GM12878 (cell line): ENCODE results near the gene SESN1. TPM values are rescaled to one million over a fixed set of nuclear protein-coding genes. Genes with fewer than 3 reads are reported as not detected.

ENCODE experiments used
- ATAC-seq: fragments of 200-7000 bp; cut with Tn5 transposase; 3 replicates; pipeline ENCODE4 v1.9.1; 2020; ENCODE audit warnings: mild to moderate bottlenecking, moderate library complexity
- BruUV-seq: library from RNA; stranded (reverse); fragments of 400-500 nt; replicated peaks from 2 replicates; lab custom pipeline; 2021; lab: Mats Ljungman, UMichigan
- CTCF ChIA-PET: fragments of 300-600 bp; sonication (Branson Sonifier 250); formaldehyde crosslinking; extraction: SDS; loops from one replicate; lab custom pipeline; 2021; ENCODE audit warnings: inconsistent platforms; lab: Yijun Ruan, JAX
- POLR2A ChIA-PET: fragments of 350-600 bp; formaldehyde crosslinking; extraction: SDS; loops from one replicate; lab custom pipeline; 2021; ENCODE audit warnings: inconsistent platforms; lab: Charles Lee
- RAD21 ChIA-PET: fragments of 300-600 bp; sonication (Branson Sonifier 250); formaldehyde crosslinking; loops from one replicate; lab custom pipeline; 2023; ENCODE audit warnings: antibody characterized with exemption; ENCODE audit not compliant: unreplicated experiment; lab: Charles Lee
- SMC1A ChIA-PET: fragments of 300-600 bp; sonication (Branson Sonifier 250); formaldehyde crosslinking; loops from one replicate; lab custom pipeline; 2023; ENCODE audit not compliant: unreplicated experiment, uncharacterized antibody; lab: Charles Lee
- DNase-seq: peaks from one replicate; pipeline ENCODE4 v3.0.0-alpha.2; 2011; ENCODE audit warnings: low read depth, low spot score
- FAIRE-seq: peaks from 3 replicates; lab custom pipeline; 2011; peaks lifted over from hg19 to GRCh38; lab: Jason Lieb, UNC
- H2AFZ ChIP-seq: 2 replicates; pipeline ENCODE4 v1.6.0; 2011; ENCODE audit warnings: low read depth, low read length, control low read depth; ENCODE audit not compliant: control insufficient read depth
- H3K27ac ChIP-seq: 2 replicates; pipeline ENCODE4 v1.5.1; 2011; ENCODE audit warnings: control low read depth; ENCODE audit not compliant: control insufficient read depth, insufficient read depth
- H3K27me3 ChIP-seq, 2 experiments: replicated peaks in 1 of 2; 2 replicates each; pipeline versions ENCODE4 v1.6.0 to v1.6.1; 2011; ENCODE audit warnings: low read length in 1 of 2; ENCODE audit not compliant: control insufficient read depth in 2 of 2, insufficient read depth in 2 of 2
- H3K36me3 ChIP-seq, 2 experiments: 2 replicates each; pipeline ENCODE4 v1.5.1; 2011; ENCODE audit warnings: low read length in 1 of 2; ENCODE audit not compliant: control insufficient read depth in 2 of 2, insufficient read depth in 2 of 2
- H3K4me1 ChIP-seq: 2 replicates; pipeline ENCODE4 v1.6.1; 2011; ENCODE audit warnings: mild to moderate bottlenecking, low read length, moderate library complexity, mixed read lengths; ENCODE audit not compliant: control insufficient read depth, insufficient read depth
- H3K4me2 ChIP-seq: 2 replicates; pipeline ENCODE4 v1.6.0; 2011; ENCODE audit warnings: control low read depth; ENCODE audit not compliant: control insufficient read depth, insufficient read depth
- H3K4me3 ChIP-seq: fragments of 200-600 bp; sonication (generic); 2 replicates; pipeline ENCODE4 v1.5.1; 2016
- H3K79me2 ChIP-seq: 2 replicates; pipeline ENCODE4 v1.6.0; 2011; ENCODE audit warnings: low read length; ENCODE audit not compliant: control insufficient read depth, insufficient read depth
- H3K9ac ChIP-seq: 2 replicates; pipeline ENCODE4 v1.8.0; 2011; ENCODE audit warnings: low read length, control low read depth, mixed read lengths; ENCODE audit not compliant: control insufficient read depth, insufficient read depth
- H3K9me3 ChIP-seq: replicated peaks from 3 replicates; pipeline ENCODE4 v1.5.1; 2011; ENCODE audit warnings: mild to moderate bottlenecking, low read length; ENCODE audit not compliant: control insufficient read depth, insufficient read depth
- H4K20me1 ChIP-seq: 2 replicates; pipeline ENCODE4 v1.6.0; 2011; ENCODE audit not compliant: control insufficient read depth, insufficient read depth
- BCL11A ChIP-seq: IDR thresholded peaks from 2 replicates; pipeline ENCODE4 v1.6.1; 2011; ENCODE audit warnings: low read depth, low read length
- CBFB ChIP-seq: IDR thresholded peaks from 2 replicates; pipeline ENCODE4 v1.6.1; 2016; ENCODE audit warnings: antibody characterized with exemption, low read depth
- CBX5 ChIP-seq: sonication (generic); IDR thresholded peaks from 2 replicates; pipeline ENCODE4 v1.6.1; 2016; ENCODE audit warnings: low read depth, moderate library complexity, mild to moderate bottlenecking, inconsistent platforms
- CHD4 ChIP-seq: fragments of 200-600 bp; sonication (generic); IDR thresholded peaks from 2 replicates; pipeline ENCODE4 v1.6.1; 2016; ENCODE audit warnings: mild to moderate bottlenecking
- CUX1 ChIP-seq: IDR thresholded peaks from 2 replicates; pipeline ENCODE4 v1.6.1; 2012; ENCODE audit warnings: improper control_type of control experiment, low read depth, low read length; ENCODE audit not compliant: insufficient replicate concordance
- GATAD2B ChIP-seq: fragments of 450-650 bp; conservative IDR thresholded peaks from 2 replicates; pipeline ENCODE4 v1.6.1; 2017; ENCODE audit warnings: low read depth, mild to moderate bottlenecking, moderate library complexity
- JUNB ChIP-seq: IDR thresholded peaks from 2 replicates; pipeline ENCODE4 v1.6.1; 2016; ENCODE audit warnings: antibody characterized with exemption, mild to moderate bottlenecking
- MEF2B ChIP-seq: fragments of 450-650 bp; IDR thresholded peaks from 2 replicates; pipeline ENCODE4 v1.6.1; 2018; ENCODE audit warnings: mild to moderate bottlenecking, moderate library complexity; ENCODE audit not compliant: partially characterized antibody, poor library complexity, severe bottlenecking
- NR2F1 ChIP-seq: fragments of 450-650 bp; conservative IDR thresholded peaks from 2 replicates; pipeline ENCODE4 v1.6.1; 2017; ENCODE audit warnings: mild to moderate bottlenecking
- RB1 ChIP-seq: fragments of 450-650 bp; formaldehyde crosslinking; IDR thresholded peaks from 2 replicates; pipeline ENCODE4 v1.6.1; 2017; ENCODE audit warnings: mild to moderate bottlenecking, borderline replicate concordance
- REST ChIP-seq: IDR thresholded peaks from 2 replicates; pipeline ENCODE4 v1.6.1; 2012; ENCODE audit warnings: mild to moderate bottlenecking, low read depth, low read length
- SIN3A ChIP-seq: IDR thresholded peaks from 2 replicates; pipeline ENCODE4 v1.6.1; 2012; ENCODE audit warnings: low read depth, low read length, improper control_type of control experiment
- SMAD1 ChIP-seq: fragments of 450-650 bp; IDR thresholded peaks from 2 replicates; pipeline ENCODE4 v1.6.1; 2018; ENCODE audit warnings: mild to moderate bottlenecking, low read depth; ENCODE audit not compliant: partially characterized antibody
- SMARCA5 ChIP-seq: fragments of 450-650 bp; IDR thresholded peaks from 2 replicates; pipeline ENCODE4 v1.6.1; 2017; ENCODE audit warnings: mild to moderate bottlenecking
- SREBF2 ChIP-seq: IDR thresholded peaks from 2 replicates; pipeline ENCODE4 v1.6.1; 2012; ENCODE audit warnings: mild to moderate bottlenecking, low read length
- SRF ChIP-seq, 2 experiments: IDR thresholded peaks; 2 replicates each; pipeline ENCODE4 v1.6.1; 2011; ENCODE audit warnings: low read depth in 2 of 2, low read length in 2 of 2, mild to moderate bottlenecking in 1 of 2, moderate library complexity in 1 of 2
- STAT1 ChIP-seq: fragments of 450-650 bp; conservative IDR thresholded peaks from 2 replicates; pipeline ENCODE4 v1.6.1; 2014; ENCODE audit warnings: antibody characterized with exemption, mild to moderate bottlenecking
- TARDBP ChIP-seq: IDR thresholded peaks from 2 replicates; pipeline ENCODE4 v1.6.1; 2016; ENCODE audit warnings: borderline replicate concordance
- WGBS: methylation state at CpG from one replicate; pipeline ENCODE4 v1.1.6; 2016; ENCODE audit warnings: low lambda C conversion rate; ENCODE audit not compliant: insufficient replicate concordance, insufficient coverage; ENCODE audit errors: missing lambda C conversion rate; 5-methylcytosine and 5-hydroxymethylcytosine counted together
- in situ Hi-C: fragments of 300-500 bp; cut with MboI; formaldehyde crosslinking; loops from 9 replicates; pipeline ENCODE4 v1.14.3; 2018; ENCODE audit warnings: mixed read lengths
- intact Hi-C: fragments of 100-400 bp; cut with micrococcal nuclease; formaldehyde crosslinking; loops from one replicate; pipeline ENCODE4 v1.14.2; 2022; ENCODE audit not compliant: unreplicated experiment
- polyA plus RNA-seq, 11 experiments: library from polyadenylated mRNA; depleted of rRNA in 4 of 11; unstranded in 6 of 11; stranded (reverse) in 5 of 11; fragments of >200 nt; fragmentation: Nextera tagmentation in 4 of 11; fragmentation: Illumina TruSeq in 1 of 11; extraction: Ambion mirVana in 4 of 11; extraction: Trizol in 1 of 11; gene quantifications; 1 replicate in 1 of 11; 2 replicates in 10 of 11; pipeline versions ENCODE4 v1.2.1 to v1.2.3, GENCODE V29; 2011 to 2016; ENCODE audit warnings: inconsistent platforms in 2 of 11, missing spikeins in 2 of 11, low read depth in 1 of 11
- total RNA-seq, 4 experiments: library from RNA; depleted of rRNA in 3 of 4; stranded (reverse); fragments of >200 nt in 3 of 4; fragmentation: Illumina TruSeq in 1 of 4; extraction: Trizol in 1 of 4; gene quantifications; 2 replicates each; pipeline versions ENCODE4 v1.2.1 to v1.2.3, GENCODE V29; 2013 to 2021

Gene SESN1
- total and polyA plus RNA-seq, 10 of the 15 experiments (the other 5 are each of a cell fraction or from before 2014, with no cell fraction given), result 1.3 to 13.0 (median 3.3) TPM

- Histone ChIP-seq H2AFZ (no peak overlapping the region), H3K4me2 (no peak overlapping the region), H4K20me1 (no peaks in the 10 kb centered on the region), H3K27me3 (no peaks in the 10 kb centered on the region; a peak in 2 of 4 replicates), H3K9me3 (no peaks in the 10 kb centered on the region), H3K9ac (no peak overlapping the region), H3K4me3 (no peak overlapping the region), H3K36me3 (no peaks in the 10 kb centered on the region), H3K79me2 (no peaks in the 10 kb centered on the region), H3K27ac (no peak overlapping the region), H3K4me1 (no peaks in the 10 kb centered on the region)
- TF ChIP-seq REST, result no peak
- no peak for TF ChIP-seq SIN3A
- no peak for TF ChIP-seq SREBF2
- no peak for TF ChIP-seq GATAD2B
- no peak for TF ChIP-seq CHD4
- TF ChIP-seq JUNB, result no peak
- no peak for TF ChIP-seq CBFB
- no peak for TF ChIP-seq CUX1
- no peak for TF ChIP-seq MEF2B
- no peak for TF ChIP-seq TARDBP
- no peak for TF ChIP-seq RB1
- no peak for TF ChIP-seq SMAD1
- no peak for TF ChIP-seq SRF (IDR thresholded peaks at IDR 0.05; ENCODE audit: low read depth in 2 of 2, low read length in 2 of 2)
- no peak for TF ChIP-seq STAT1
- no peak for TF ChIP-seq BCL11A
- no peak for TF ChIP-seq SMARCA5
- TF ChIP-seq CBX5, result no peak
- TF ChIP-seq NR2F1, result no peak
- ChIA-PET POLR2A (no interaction called here), RAD21 (no interaction called here), CTCF (interaction anchor here (1.5 kb wide), 1 partner anchor 14 kb away, joined by 6 read pairs; no protein-coding TSS in a partner anchor), SMC1A (interaction anchor here (1.0 to 2.4 kb wide), 2 partner anchors 12 to 517 kb away, joined by 5 to 12 read pairs; no protein-coding TSS in a partner anchor)
- BruUV-seq, result no TSS peak
- no peak for DNase-seq
- ATAC-seq, result no peak
- intact Hi-C loops (no loop called here), in situ Hi-C loops (no loop called here)
- WGBS, result 19% methylated on average over 2 of the region's 2 CpGs
- FAIRE-seq, result no peak
Measured at GRCh38 chr6:109060571-109060970, 34.1 kb downstream of the SESN1 start.
